NK-92 (cell line): ENCODE data around the gene ABCG8.
"Not testable (repeated sequence)": the region's sequence is repeated elsewhere in the genome, so short reads cannot be mapped to it uniquely, and the experiment has no call there.

Experiments used
- DNase-seq: peaks from one replicate; lab custom pipeline; 2025; ENCODE audit not compliant: unreplicated experiment; lab: John Stamatoyannopoulos, UW

Gene ABCG8

GRCh38 chr2:43906448-43907109 is 67.8 kb downstream of the ABCG8 start:
- DNase-seq: no peak

DNA sequence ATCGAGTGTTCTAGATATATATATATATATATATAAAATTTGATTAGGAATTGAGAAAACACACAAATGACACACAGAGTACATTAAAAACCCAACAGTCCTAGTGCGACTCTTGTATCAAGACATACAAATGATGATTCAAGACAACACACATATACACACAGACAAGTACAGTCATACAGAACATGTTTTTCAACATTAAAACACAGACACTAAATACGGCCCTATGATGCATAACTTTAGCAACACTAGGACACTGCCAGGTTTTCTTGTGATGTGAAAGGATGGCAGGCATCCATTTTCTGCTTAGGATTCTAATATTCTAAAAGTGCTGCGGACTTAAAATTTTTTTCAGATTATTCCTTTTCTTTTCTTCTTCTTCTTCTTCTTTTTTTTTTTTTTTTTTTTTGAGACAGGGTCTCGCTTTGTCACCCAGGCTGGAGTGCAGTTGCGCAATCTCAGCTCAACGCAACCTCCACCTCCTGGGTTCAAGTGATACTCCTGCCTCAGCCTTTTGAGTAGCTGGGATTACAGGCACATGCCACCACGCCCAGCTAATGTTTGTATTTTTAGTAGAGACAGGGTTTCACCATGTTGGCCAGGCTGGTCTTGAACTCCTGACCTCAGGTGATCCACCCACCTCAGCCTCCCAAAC is 72.5 kb downstream of the ABCG8 start:
- not testable (repeated sequence) for DNase-seq

DNA sequence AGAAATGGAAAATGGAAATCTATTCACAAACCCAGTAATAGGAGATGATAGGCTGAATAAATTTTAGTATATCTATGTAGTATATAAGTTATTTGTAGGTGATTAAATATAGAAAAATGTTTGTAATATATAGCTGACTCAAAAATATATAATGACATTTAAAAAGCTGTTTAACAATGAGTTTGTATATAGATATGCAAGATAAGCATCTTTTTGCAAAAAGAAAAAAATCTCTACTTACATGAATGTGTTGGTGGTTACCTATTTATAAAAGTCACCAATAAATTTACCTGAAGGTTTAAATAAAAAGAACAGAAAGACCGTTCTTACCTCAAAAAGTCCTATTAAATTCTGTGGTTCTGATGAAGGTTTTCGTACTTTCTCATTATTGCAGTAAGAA is 85.7 kb downstream of the ABCG8 start:
- DNase-seq: no peak

DNA sequence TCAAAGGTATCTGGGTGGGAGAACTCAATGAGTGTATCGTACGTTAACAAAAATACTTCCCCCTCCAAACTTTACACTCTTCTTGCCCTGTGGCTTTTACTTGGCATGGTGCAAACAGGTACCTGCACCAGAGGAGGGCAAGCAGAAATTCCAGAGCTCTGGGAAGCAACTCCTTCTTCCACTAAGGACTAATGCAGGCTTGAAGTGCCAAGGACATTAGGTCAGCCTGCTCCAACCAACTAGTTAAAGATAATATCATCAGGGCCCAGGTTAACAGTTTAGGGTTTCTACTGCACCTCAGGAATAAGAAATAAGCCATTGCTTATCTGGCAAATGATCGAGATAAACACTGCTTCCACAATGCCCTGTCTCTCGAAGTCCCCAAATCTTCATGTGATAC is 86.7 kb downstream of the ABCG8 start:
- no peak for DNase-seq

GRCh38 chr2:43927442-43927841 is 88.7 kb downstream of the ABCG8 start:
- no peak for DNase-seq

DNA sequence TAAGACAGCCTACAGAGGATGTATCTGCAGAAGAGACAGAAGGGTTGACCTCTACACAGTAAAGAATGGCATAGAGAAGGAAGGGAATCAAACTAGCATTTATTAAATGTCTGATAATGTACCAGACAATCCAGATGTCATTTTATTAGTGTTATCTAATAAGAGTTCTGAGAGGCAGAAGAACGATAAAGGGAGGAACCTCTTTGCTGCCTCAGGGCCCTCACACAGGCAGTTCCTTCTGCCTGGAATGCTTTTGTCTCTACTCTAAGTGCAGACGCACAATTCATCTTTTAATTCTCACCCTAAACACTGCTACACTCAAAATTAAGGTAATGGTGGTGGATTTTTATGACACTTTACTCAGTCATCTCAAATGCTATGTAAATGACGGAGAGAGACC is 92.5 kb downstream of the ABCG8 start:
- DNase-seq: no peak
